GM12873 (cell line): ENCODE measurements around the gene RHOBTB1.

ENCODE experiments used
- TF ChIP-seq, protein P1 (sequence below): IDR thresholded peaks from 2 replicates; pipeline ENCODE4 v1.5.1; 2012; ENCODE audit warnings: low read depth, mild to moderate bottlenecking, moderate library complexity, low read length, control low read depth; ENCODE audit not compliant: insufficient read depth; ENCODE audit errors: missing control alignments

RHOBTB1 gene

DNA sequence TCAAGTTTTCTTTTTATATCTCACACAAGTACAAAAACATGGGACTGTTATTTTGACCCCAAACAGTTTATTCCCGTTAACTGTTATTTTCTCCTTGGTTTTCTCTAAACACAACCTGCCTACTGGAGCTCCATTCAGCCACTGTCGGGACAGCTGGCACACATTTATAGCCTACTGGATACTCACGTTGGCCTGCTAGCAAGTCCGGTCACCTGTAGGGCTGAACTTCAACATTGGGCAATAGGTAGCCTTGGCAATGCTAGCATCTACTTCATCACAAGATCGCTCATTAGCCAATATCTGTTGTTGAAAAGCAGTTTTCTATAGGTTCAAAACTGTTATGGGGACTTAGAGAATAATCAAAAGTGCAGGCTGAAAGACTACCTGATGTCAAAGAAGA, 32.3 kb downstream of the RHOBTB1 start:
- TF ChIP-seq, protein P1, sequence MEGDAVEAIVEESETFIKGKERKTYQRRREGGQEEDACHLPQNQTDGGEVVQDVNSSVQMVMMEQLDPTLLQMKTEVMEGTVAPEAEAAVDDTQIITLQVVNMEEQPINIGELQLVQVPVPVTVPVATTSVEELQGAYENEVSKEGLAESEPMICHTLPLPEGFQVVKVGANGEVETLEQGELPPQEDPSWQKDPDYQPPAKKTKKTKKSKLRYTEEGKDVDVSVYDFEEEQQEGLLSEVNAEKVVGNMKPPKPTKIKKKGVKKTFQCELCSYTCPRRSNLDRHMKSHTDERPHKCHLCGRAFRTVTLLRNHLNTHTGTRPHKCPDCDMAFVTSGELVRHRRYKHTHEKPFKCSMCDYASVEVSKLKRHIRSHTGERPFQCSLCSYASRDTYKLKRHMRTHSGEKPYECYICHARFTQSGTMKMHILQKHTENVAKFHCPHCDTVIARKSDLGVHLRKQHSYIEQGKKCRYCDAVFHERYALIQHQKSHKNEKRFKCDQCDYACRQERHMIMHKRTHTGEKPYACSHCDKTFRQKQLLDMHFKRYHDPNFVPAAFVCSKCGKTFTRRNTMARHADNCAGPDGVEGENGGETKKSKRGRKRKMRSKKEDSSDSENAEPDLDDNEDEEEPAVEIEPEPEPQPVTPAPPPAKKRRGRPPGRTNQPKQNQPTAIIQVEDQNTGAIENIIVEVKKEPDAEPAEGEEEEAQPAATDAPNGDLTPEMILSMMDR, result no peak

DNA sequence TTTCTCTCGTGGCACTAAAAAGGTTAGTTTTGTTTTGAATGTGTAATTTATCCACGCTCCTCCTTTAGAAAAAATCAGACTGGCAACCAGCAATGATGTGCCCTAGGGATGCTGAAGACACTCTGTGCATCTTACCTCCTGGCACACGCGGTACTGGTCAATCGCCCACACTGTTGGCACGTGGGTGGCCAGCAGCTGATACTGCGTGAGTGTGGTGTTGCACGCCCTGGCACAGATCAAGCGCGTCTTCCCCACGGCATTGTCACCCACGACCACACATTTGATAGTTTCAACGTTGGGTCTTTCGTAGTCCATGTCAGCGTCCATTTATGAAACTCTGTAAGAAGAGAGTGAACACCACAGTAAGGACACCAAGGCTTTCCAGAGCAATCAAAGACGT, 32.8 kb downstream of the RHOBTB1 start:
- TF ChIP-seq, protein P1, result no peak

DNA sequence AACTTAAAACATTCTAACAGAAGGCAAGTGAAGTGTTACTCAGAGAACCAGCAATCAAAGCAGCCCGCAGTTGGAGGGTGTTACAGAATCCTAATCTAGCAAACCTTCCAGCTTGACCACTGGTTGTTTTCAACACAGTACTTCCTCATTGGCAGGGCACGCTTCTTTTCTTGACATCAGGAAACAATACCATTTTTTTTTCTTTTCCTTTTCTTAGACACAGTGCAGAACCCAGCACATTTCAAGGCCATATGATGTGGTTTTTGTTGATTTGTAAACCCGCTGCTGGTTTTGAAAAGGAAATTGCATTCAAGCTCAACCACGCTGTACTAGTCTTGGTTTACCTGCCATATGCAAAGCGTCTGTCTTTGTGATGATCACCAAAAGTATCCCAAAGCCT, 33.4 kb downstream of the RHOBTB1 start:
- TF ChIP-seq, protein P1, result no peak

DNA sequence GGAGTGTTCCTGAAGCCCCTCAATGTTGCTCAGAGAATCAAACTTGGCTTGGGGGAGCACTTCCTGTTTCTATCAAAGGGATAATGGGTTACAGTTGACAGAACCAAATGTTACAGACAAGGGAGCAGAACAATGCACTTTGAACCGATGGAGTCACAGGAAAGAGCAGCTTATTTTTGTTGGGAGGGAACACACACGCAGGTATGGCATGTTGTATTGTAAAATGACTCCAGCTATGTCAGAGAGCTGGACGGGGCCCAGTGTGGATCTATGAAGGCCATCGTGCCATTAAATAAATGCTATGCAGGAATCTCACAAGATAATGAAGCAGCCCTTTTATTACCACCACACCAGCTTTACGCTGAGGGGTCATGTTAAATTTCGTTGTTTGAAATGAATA, 35.1 kb downstream of the RHOBTB1 start:
- TF ChIP-seq, protein P1, result no peak

DNA sequence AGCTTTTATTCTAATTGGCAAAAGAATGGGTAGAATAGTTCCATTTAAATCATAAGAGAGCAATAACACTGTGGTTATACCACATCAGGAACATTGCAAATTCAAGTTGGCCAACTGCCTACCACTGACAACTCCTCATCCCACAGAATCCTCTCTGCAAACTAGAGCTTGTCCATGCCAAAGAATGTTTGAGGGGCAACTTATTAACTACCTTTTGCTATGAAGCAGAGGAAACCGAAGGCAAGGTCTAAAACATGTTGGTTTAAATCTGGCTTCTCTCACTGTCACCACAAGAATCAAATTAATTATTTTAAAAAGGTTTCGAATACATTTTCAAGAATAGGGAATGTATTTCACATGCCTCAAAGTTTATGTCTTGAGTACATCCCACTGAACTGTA, 36.0 kb downstream of the RHOBTB1 start:
- TF ChIP-seq, protein P1, result no peak

DNA sequence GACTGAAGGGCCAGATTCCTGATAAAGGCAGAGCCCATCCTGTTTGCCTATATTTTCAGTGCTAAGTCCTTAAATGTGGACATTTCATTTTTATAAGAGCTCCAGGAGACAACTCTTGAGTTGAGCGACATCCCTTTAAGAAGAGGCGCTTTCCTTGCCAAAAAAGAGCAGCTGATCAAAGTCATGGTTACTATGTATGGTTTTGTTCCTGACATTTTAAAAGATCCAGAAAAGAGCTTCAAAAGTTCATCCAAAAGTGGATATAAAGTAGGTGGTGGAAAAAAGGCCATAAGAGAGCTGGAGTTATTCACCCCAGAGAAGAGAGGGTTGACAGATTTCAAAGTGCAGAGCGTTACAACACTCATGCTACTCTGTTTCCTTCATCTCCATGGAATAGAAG, 36.7 kb downstream of the RHOBTB1 start:
- TF ChIP-seq, protein P1, result no peak

DNA sequence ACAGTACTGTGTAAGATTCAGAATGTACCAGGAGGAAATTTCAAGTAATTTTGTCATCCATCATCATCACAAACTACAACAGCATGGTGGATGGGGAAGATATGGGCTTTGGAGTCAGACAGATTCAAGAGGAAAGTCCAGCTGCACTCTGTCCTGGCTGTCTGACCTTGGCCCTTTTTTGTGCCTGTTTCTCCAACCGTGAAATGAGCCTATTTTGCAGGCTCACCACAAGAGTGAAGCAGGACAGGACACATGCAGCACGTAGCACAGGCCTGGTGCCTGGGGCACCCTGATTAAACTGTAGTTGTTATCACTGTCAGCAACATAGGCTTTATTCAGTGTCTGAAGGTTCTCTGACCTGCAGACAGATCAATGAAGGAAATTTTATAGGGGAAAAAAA, 37.6 kb downstream of the RHOBTB1 start:
- TF ChIP-seq, protein P1, result no peak
